ENCODE measurements around the gene LGALS9C. TPM values are rescaled to one million over a fixed set of nuclear protein-coding genes. Genes with fewer than 3 reads are reported as not detected.
"Not testable (repeated sequence)": the region's sequence is repeated elsewhere in the genome, so short reads cannot be mapped to it uniquely, and the experiment has no call there.

LGALS9C gene
- total and polyA plus RNA-seq, 2 donors from 2014 or later = not detected

GRCh38 chr17:18527354-18527753 is 50.8 kb downstream of the LGALS9C start:
- H3K9me3 ChIP-seq (ENCODE audit: control insufficient read depth in 2 of 3, insufficient read depth in 1 of 3, low read length in 3 of 3); H3K36me3 ChIP-seq (ENCODE audit: control insufficient read depth in 2 of 3, insufficient read depth in 3 of 3, low read length in 3 of 3); FAIRE-seq; H3K4me3 ChIP-seq (ENCODE audit: low read length in 3 of 3); H3K27me3 ChIP-seq (ENCODE audit: control insufficient read depth, insufficient read depth, low read length); H3K9ac ChIP-seq (ENCODE audit: low read length in 3 of 3); intact Hi-C loops (cut with DNase I); H3K4me1 ChIP-seq (ENCODE audit: control insufficient read depth in 2 of 3, insufficient read depth in 2 of 3, low read depth in 1 of 3, low read length in 3 of 3); H3K27ac ChIP-seq (ENCODE audit: low read depth in 2 of 2, low read length in 2 of 2): not testable (repeated sequence)
- DNase-seq = peak in 2 of 5 donors; percentile 0 to 7

GRCh38 chr17:18528435-18528834 is 51.8 kb downstream of the LGALS9C start:
- not testable (repeated sequence) for FAIRE-seq

GRCh38 chr17:18528899-18529500 is 52.4 kb downstream of the LGALS9C start:
- H3K27me3 ChIP-seq (ENCODE audit: control insufficient read depth, insufficient read depth, low read length); FAIRE-seq; DNase-seq; intact Hi-C loops (cut with DNase I); H3K9ac ChIP-seq (ENCODE audit: low read length in 3 of 3); H3K4me3 ChIP-seq (ENCODE audit: low read length in 3 of 3); H3K36me3 ChIP-seq (ENCODE audit: control insufficient read depth in 2 of 3, insufficient read depth in 3 of 3, low read length in 3 of 3); H3K4me1 ChIP-seq (ENCODE audit: control insufficient read depth in 2 of 3, insufficient read depth in 2 of 3, low read depth in 1 of 3, low read length in 3 of 3); H3K27ac ChIP-seq (ENCODE audit: low read depth in 2 of 2, low read length in 2 of 2); H3K9me3 ChIP-seq (ENCODE audit: control insufficient read depth in 2 of 3, insufficient read depth in 1 of 3, low read length in 3 of 3): not testable (repeated sequence)

More at GRCh38 chr17:18528435-18528834, 51.8 kb downstream of the LGALS9C start:
- DNase-seq; H3K36me3 ChIP-seq (ENCODE audit: control insufficient read depth in 2 of 3, insufficient read depth in 3 of 3, low read length in 3 of 3); intact Hi-C loops (cut with DNase I); H3K4me3 ChIP-seq (ENCODE audit: low read length in 3 of 3); H3K9me3 ChIP-seq (ENCODE audit: control insufficient read depth in 2 of 3, insufficient read depth in 1 of 3, low read length in 3 of 3); H3K27ac ChIP-seq (ENCODE audit: low read depth in 2 of 2, low read length in 2 of 2); H3K9ac ChIP-seq (ENCODE audit: low read length in 3 of 3); H3K4me1 ChIP-seq (ENCODE audit: control insufficient read depth in 2 of 3, insufficient read depth in 2 of 3, low read depth in 1 of 3, low read length in 3 of 3); H3K27me3 ChIP-seq (ENCODE audit: control insufficient read depth, insufficient read depth, low read length): not testable (repeated sequence)

DNA sequence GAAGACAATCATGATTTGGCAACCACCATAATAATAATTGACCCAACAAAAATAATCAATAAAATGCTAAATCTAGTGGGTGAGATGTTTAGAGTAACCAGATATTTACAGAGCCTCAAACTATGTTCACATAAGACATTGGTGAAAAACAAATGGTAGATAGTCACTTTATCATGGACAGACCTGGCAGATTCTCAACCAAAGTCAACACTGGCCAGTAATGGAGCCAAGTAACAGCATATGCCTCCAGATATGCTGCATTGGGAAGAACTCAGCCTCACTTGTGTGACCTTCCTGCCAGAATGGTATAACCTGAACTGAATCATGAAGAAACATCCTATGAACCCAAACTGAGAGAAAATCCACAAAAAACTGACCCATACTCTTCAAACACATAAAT is 53.8 kb downstream of the LGALS9C start:
- H3K36me3 ChIP-seq (ENCODE audit: control insufficient read depth in 2 of 3, insufficient read depth in 3 of 3, low read length in 3 of 3); H3K27me3 ChIP-seq (ENCODE audit: control insufficient read depth, insufficient read depth, low read length); H3K9ac ChIP-seq (ENCODE audit: low read length in 3 of 3); intact Hi-C loops (cut with DNase I); H3K4me1 ChIP-seq (ENCODE audit: control insufficient read depth in 2 of 3, insufficient read depth in 2 of 3, low read depth in 1 of 3, low read length in 3 of 3); H3K4me3 ChIP-seq (ENCODE audit: low read length in 3 of 3); H3K9me3 ChIP-seq (ENCODE audit: control insufficient read depth in 2 of 3, insufficient read depth in 1 of 3, low read length in 3 of 3); FAIRE-seq; DNase-seq; H3K27ac ChIP-seq (ENCODE audit: low read depth in 2 of 2, low read length in 2 of 2): not testable (repeated sequence)

- H3K36me3 ChIP-seq (ENCODE audit: control insufficient read depth in 2 of 3, insufficient read depth in 3 of 3, low read length in 3 of 3); H3K4me3 ChIP-seq (ENCODE audit: low read length in 3 of 3); H3K27ac ChIP-seq (ENCODE audit: low read depth in 2 of 2, low read length in 2 of 2); H3K4me1 ChIP-seq (ENCODE audit: control insufficient read depth in 2 of 3, insufficient read depth in 2 of 3, low read depth in 1 of 3, low read length in 3 of 3); H3K9ac ChIP-seq (ENCODE audit: low read length in 3 of 3); H3K27me3 ChIP-seq (ENCODE audit: control insufficient read depth, insufficient read depth, low read length); H3K9me3 ChIP-seq (ENCODE audit: control insufficient read depth in 2 of 3, insufficient read depth in 1 of 3, low read length in 3 of 3); DNase-seq; FAIRE-seq; intact Hi-C loops (cut with DNase I): not testable (repeated sequence)
Observed at GRCh38 chr17:18542234-18542633, 65.6 kb downstream of the LGALS9C start.

DNA sequence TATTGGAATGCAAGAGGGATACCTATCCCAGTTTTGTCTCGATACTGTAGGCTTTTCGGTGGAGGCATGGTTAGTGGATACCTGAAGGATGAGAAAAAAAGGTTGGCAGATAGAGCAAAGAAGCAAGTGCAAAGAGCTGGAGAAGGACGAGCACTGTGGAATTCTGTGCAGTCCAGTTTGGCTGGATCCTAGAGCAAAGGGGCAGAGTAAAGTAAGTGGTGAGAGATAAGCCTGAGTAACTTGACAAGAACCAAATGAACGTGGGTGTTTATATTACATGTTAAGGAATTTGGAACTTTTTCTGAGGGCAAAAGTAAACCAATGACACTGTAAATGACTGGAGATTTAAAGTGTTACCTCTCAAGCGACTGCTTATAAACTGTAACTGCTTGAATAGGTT is 66.3 kb downstream of the LGALS9C start:
- H3K9ac ChIP-seq (ENCODE audit: low read length in 3 of 3); H3K27ac ChIP-seq (ENCODE audit: low read depth in 2 of 2, low read length in 2 of 2); H3K4me1 ChIP-seq (ENCODE audit: control insufficient read depth in 2 of 3, insufficient read depth in 2 of 3, low read depth in 1 of 3, low read length in 3 of 3); DNase-seq; H3K4me3 ChIP-seq (ENCODE audit: low read length in 3 of 3); intact Hi-C loops (cut with DNase I); H3K36me3 ChIP-seq (ENCODE audit: control insufficient read depth in 2 of 3, insufficient read depth in 3 of 3, low read length in 3 of 3); H3K9me3 ChIP-seq (ENCODE audit: control insufficient read depth in 2 of 3, insufficient read depth in 1 of 3, low read length in 3 of 3); FAIRE-seq; H3K27me3 ChIP-seq (ENCODE audit: control insufficient read depth, insufficient read depth, low read length): not testable (repeated sequence)

Other genes with a start within 250 kb of the LGALS9C start
- 301 TPM for gene FLII, start 218.1 kb upstream of the LGALS9C start, total RNA-seq
- gene FLII, start 218.1 kb upstream of the LGALS9C start, polyA plus RNA-seq (ENCODE audit: insufficient read depth, low read depth, low replicate concordance) = 139 TPM
- gene MIEF2, start 216.1 kb upstream of the LGALS9C start, total RNA-seq = 25.3 TPM
- gene MIEF2, start 216.1 kb upstream of the LGALS9C start, polyA plus RNA-seq (ENCODE audit: insufficient read depth, low read depth, low replicate concordance) = 19.3 TPM
- gene TOP3A, start 161.8 kb upstream of the LGALS9C start, total RNA-seq = 30.3 TPM
- gene TOP3A, start 161.8 kb upstream of the LGALS9C start, polyA plus RNA-seq (ENCODE audit: insufficient read depth, low read depth, low replicate concordance) = 7.9 TPM
- gene SMCR8, start 161.5 kb upstream of the LGALS9C start, total RNA-seq = 22.4 TPM
- 3.1 TPM for gene SMCR8, start 161.5 kb upstream of the LGALS9C start, polyA plus RNA-seq (ENCODE audit: insufficient read depth, low read depth, low replicate concordance)
- gene SHMT1, start 113.2 kb upstream of the LGALS9C start, total RNA-seq = 162 TPM
- gene SHMT1, start 113.2 kb upstream of the LGALS9C start, polyA plus RNA-seq (ENCODE audit: insufficient read depth, low read depth, low replicate concordance) = 241 TPM
- gene EVPLL, start 99.0 kb upstream of the LGALS9C start, total RNA-seq = 1.2 TPM
- 0.82 TPM for gene EVPLL, start 99.0 kb upstream of the LGALS9C start, polyA plus RNA-seq (ENCODE audit: insufficient read depth, low read depth, low replicate concordance)
- not detected for gene TBC1D28, start 167.6 kb downstream of the LGALS9C start, total RNA-seq
- not detected for gene TBC1D28, start 167.6 kb downstream of the LGALS9C start, polyA plus RNA-seq (ENCODE audit: insufficient read depth, low read depth, low replicate concordance)
- gene FOXO3B, start 205.5 kb downstream of the LGALS9C start, total RNA-seq = 3.0 TPM
- gene FOXO3B, start 205.5 kb downstream of the LGALS9C start, polyA plus RNA-seq (ENCODE audit: insufficient read depth, low read depth, low replicate concordance) = 0.49 TPM

Measured in kidney (tissue), 11 donors.